Activated B cell treated with CpG ODN at 0.5 μM for 24 hours (primary cell): Measurements from ENCODE around the gene FER. TPM values are rescaled to one million over a fixed set of nuclear protein-coding genes. Genes with fewer than 3 reads are reported as not detected.

Experiments used
- ATAC-seq: fragments of 200-7000 bp; cut with Tn5 transposase; one replicate; pipeline ENCODE4 v1.10.0; 2021; ENCODE audit warnings: low read depth, mild to moderate bottlenecking, moderate library complexity
- CTCF ChIA-PET: fragments of 350-600 bp; sonication (Branson Sonifier 250); formaldehyde crosslinking; loops from one replicate; lab custom pipeline; 2021; ENCODE audit warnings: antibody characterized with exemption; lab: Charles Lee
- POLR2A ChIA-PET: fragments of 350-600 bp; sonication (Branson Sonifier 250); formaldehyde crosslinking; loops from one replicate; lab custom pipeline; 2021; ENCODE audit warnings: antibody characterized with exemption; lab: Charles Lee
- DNase-seq: peaks from one replicate; pipeline ENCODE4 v3.0.0; 2022
- H3K27ac Mint-ChIP-seq: one replicate; pipeline ENCODE4 v1.8.0; 2020; ENCODE audit warnings: mixed read lengths
- H3K27me3 Mint-ChIP-seq: one replicate; pipeline ENCODE4 v1.8.0; 2021; ENCODE audit warnings: mixed read lengths
- H3K36me3 Mint-ChIP-seq: one replicate; pipeline ENCODE4 v1.8.0; 2021; ENCODE audit warnings: low read depth, mixed read lengths
- H3K4me1 Mint-ChIP-seq: one replicate; pipeline ENCODE4 v1.8.0; 2021; ENCODE audit warnings: mixed read lengths
- H3K4me3 Mint-ChIP-seq: one replicate; pipeline ENCODE4 v1.8.0; 2020; ENCODE audit warnings: mild to moderate bottlenecking, mixed read lengths
- H3K9me3 Mint-ChIP-seq: one replicate; pipeline ENCODE4 v1.8.0; 2020; ENCODE audit warnings: mixed read lengths
- CTCF ChIP-seq: fragments of 200-600 bp; IDR thresholded peaks from one replicate; pipeline ENCODE4 v1.8.0; 2022; ENCODE audit warnings: antibody characterized with exemption, mild to moderate bottlenecking
- intact Hi-C: fragments of 100-400 bp; cut with micrococcal nuclease; formaldehyde crosslinking; loops from one replicate; pipeline ENCODE4 v1.15.1; 2024
- total RNA-seq: library from RNA; stranded (reverse); gene quantifications from 2 replicates; pipeline ENCODE4 v1.2.3, GENCODE V29; 2022

FER gene
- total RNA-seq, 1 donor from 2014 or later: 17.3 TPM

DNA sequence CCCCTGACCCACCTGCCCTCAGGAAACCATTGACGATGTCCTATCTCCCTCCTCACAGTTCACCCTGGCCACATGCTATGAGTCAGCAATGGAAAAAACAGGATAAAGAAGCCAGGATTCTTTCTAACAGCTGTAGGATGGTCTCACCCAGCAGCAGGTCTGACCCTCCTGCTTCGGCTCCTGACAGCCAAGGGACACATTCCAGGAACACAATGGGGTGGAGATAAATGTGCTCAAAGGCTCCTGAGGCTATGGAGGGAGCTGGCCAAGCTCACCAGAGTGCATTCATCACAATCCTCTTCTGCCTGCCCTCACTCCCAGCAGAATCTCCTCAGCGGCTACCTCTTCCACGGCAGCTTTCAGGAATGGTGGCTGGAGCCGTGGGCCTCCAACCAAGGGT lies 491.8 kb downstream of the FER start:
- Mint-ChIP-seq H3K36me3 (no peaks in the 10 kb centered on the region), H3K27ac (no peak overlapping the region), H3K27me3 (no peaks in the 10 kb centered on the region), H3K9me3 (peaks cover 8% of the 10 kb centered on the region), H3K4me1 (no peaks in the 10 kb centered on the region), H3K4me3 (no peak overlapping the region)
- no peak for TF ChIP-seq CTCF
- ChIA-PET CTCF (no interaction called here), POLR2A (no interaction called here)
- intact Hi-C loops: no loop called here
- DNase-seq (no peak), ATAC-seq (no peak)

DNA sequence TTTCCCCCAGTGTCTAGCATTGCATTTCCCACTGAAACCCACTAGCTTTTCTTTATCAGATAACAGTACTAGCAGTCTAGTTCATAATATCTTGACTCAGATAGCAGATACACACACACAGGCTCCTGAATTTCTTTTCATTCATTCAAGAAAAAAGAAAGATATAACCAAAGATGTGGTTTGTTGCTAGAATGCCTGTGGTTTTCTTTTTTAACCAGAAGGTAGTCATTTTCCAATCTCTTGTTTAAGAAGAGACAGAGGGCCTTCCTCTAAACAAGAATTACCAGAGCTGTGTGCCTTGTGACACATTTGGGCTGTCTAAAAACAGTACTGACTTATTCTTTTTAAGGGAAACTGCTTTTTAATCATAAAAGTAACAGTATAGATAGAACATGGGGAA lies 494.8 kb downstream of the FER start:
- Mint-ChIP-seq H3K4me1 (no peaks in the 10 kb centered on the region), H3K36me3 (peaks cover 4% of the 10 kb centered on the region), H3K27me3 (no peaks in the 10 kb centered on the region), H3K9me3 (peaks cover 16% of the 10 kb centered on the region), H3K27ac (no peak overlapping the region), H3K4me3 (no peak overlapping the region)
- ChIA-PET POLR2A (no interaction called here), CTCF (no interaction called here)
- TF ChIP-seq CTCF: no peak
- DNase-seq (no peak), ATAC-seq (no peak)
- intact Hi-C loops: no loop called here

DNA sequence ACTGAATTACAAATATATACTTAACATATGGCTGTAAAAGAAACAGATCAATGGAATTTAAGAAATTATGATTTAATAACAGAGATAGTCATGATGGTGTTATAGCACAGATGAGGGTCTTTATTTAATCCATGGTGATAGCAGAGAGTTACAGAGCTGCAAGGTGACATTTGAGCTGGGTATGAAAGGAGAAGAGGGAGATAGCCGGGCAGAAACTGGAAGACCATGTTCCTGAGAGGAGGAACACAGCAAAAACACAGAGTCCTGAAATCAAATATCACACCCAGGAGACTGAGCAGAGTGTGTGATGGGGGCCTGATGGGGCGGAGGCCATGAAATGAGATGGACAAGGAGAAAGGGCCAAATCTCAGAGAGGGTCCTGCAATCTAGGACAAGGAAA lies 498.7 kb downstream of the FER start:
- Mint-ChIP-seq H3K4me1 (peaks cover 4% of the 10 kb centered on the region), H3K4me3 (no peak overlapping the region), H3K36me3 (peaks cover 4% of the 10 kb centered on the region), H3K27me3 (no peaks in the 10 kb centered on the region), H3K27ac (no peak overlapping the region), H3K9me3 (peaks cover 16% of the 10 kb centered on the region)
- ChIA-PET POLR2A (no interaction called here), CTCF (no interaction called here)
- no peak for TF ChIP-seq CTCF
- ATAC-seq: no peak
- no peak for DNase-seq
- intact Hi-C loops: no loop called here
